Measurements from ENCODE around the gene CERS1. TPM values are rescaled to one million over a fixed set of nuclear protein-coding genes. Genes with fewer than 3 reads are reported as not detected.

The CERS1 gene
- total RNA-seq, 1 experiment from 2014 or later: 0.96 TPM

DNA sequence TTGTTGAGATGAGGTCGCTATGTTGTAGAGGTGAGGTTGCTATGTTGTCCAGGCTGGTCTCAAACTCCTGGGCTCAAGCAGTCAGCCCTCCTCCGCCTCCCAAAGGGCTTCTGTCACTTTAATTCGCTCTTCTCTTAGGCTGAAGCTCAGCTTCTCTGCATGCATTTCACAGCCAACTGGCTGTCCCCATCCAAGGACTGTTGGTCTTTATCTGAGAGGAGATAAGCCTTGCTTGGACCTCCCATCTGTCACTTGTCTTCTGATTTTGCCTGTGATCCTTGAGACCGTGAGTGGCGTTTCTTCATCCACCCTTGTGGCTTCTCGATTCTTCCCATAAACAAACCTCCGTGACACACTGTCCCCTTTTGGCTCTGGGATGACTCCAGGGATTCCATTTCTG lies 24.4 kb downstream of the CERS1 start:
- BruUV-seq (replicated peaks): no TSS peak
- intact Hi-C loops (cut with micrococcal nuclease): no loop called here
- RAD21 ChIA-PET (ENCODE audit: low non-redundant PET in 1 of 2, low total read pairs in 2 of 2, uncharacterized antibody in 2 of 2, unreplicated experiment in 2 of 2): no interaction called here
- Histone ChIP-seq H3K36me3 (ENCODE audit: control insufficient read depth in 1 of 2, insufficient read depth in 2 of 2, low read length in 2 of 2) (peaks cover 13 to 17% of the 10 kb centered on the region in 2 experiments; a peak in 3 of 4 replicates), H4K20me1 (ENCODE audit: insufficient read depth) (no peaks in the 10 kb centered on the region), H3K9ac (ENCODE audit: low read length) (no peak overlapping the region), H3K4me2 (ENCODE audit: low read length) (no peak overlapping the region), H3K27me3 (ENCODE audit: insufficient read depth, low read length) (no peaks in the 10 kb centered on the region), H3K9me3 (ENCODE audit: control insufficient read depth in 1 of 2, insufficient read depth in 1 of 2, low read depth in 1 of 2, low read length in 2 of 2) (peaks cover 0 to under 1% of the 10 kb centered on the region in 2 experiments; a peak in 1 of 4 replicates), H3K79me2 (ENCODE audit: insufficient read depth, low read length) (no peaks in the 10 kb centered on the region; the same call in 1 of the 2 replicates), H3K4me3 (replicated peaks in 1 of 2; ENCODE audit: low read depth in 1 of 2, low read length in 2 of 2) (no peak overlapping the region), H2AFZ (ENCODE audit: low read depth, low read length, poor library complexity, severe bottlenecking) (no peak overlapping the region), H3K9me2 (ENCODE audit: insufficient read depth) (no peaks in the 10 kb centered on the region), H3K4me1 (ENCODE audit: control insufficient read depth in 1 of 2, insufficient read depth in 2 of 2, low read length in 2 of 2) (no peaks in the 10 kb centered on the region), H3K27ac (ENCODE audit: low read depth, low read length) (no peak overlapping the region)
- no peak for TF ChIP-seq FOSL1 (IDR thresholded peaks at IDR 0.05; ENCODE audit: low read depth)
- TF ChIP-seq ZFX (IDR thresholded peaks at IDR 0.05): no peak
- TF ChIP-seq EZH2phosphoT487 (IDR thresholded peaks at IDR 0.05; ENCODE audit: borderline replicate concordance): no peak
- no peak for TF ChIP-seq ZNF274 (IDR thresholded peaks at IDR 0.05; ENCODE audit: low read depth, low read length)
- TF ChIP-seq CEBPB (IDR thresholded peaks at IDR 0.05; ENCODE audit: low read depth): no peak
- TF ChIP-seq, protein P1, sequence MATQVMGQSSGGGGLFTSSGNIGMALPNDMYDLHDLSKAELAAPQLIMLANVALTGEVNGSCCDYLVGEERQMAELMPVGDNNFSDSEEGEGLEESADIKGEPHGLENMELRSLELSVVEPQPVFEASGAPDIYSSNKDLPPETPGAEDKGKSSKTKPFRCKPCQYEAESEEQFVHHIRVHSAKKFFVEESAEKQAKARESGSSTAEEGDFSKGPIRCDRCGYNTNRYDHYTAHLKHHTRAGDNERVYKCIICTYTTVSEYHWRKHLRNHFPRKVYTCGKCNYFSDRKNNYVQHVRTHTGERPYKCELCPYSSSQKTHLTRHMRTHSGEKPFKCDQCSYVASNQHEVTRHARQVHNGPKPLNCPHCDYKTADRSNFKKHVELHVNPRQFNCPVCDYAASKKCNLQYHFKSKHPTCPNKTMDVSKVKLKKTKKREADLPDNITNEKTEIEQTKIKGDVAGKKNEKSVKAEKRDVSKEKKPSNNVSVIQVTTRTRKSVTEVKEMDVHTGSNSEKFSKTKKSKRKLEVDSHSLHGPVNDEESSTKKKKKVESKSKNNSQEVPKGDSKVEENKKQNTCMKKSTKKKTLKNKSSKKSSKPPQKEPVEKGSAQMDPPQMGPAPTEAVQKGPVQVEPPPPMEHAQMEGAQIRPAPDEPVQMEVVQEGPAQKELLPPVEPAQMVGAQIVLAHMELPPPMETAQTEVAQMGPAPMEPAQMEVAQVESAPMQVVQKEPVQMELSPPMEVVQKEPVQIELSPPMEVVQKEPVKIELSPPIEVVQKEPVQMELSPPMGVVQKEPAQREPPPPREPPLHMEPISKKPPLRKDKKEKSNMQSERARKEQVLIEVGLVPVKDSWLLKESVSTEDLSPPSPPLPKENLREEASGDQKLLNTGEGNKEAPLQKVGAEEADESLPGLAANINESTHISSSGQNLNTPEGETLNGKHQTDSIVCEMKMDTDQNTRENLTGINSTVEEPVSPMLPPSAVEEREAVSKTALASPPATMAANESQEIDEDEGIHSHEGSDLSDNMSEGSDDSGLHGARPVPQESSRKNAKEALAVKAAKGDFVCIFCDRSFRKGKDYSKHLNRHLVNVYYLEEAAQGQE (IDR thresholded peaks at IDR 0.05; ENCODE audit: low read depth): no peak
- TF ChIP-seq, protein P2, sequence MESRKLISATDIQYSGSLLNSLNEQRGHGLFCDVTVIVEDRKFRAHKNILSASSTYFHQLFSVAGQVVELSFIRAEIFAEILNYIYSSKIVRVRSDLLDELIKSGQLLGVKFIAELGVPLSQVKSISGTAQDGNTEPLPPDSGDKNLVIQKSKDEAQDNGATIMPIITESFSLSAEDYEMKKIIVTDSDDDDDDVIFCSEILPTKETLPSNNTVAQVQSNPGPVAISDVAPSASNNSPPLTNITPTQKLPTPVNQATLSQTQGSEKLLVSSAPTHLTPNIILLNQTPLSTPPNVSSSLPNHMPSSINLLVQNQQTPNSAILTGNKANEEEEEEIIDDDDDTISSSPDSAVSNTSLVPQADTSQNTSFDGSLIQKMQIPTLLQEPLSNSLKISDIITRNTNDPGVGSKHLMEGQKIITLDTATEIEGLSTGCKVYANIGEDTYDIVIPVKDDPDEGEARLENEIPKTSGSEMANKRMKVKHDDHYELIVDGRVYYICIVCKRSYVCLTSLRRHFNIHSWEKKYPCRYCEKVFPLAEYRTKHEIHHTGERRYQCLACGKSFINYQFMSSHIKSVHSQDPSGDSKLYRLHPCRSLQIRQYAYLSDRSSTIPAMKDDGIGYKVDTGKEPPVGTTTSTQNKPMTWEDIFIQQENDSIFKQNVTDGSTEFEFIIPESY (IDR thresholded peaks at IDR 0.05; ENCODE audit: extremely low read depth, insufficient replicate concordance, low read length): no peak
- TF ChIP-seq POLR2A (IDR thresholded peaks at IDR 0.05; ENCODE audit: borderline replicate concordance, extremely low read depth, insufficient read depth, insufficient read length): no peak
- TF ChIP-seq RAD21 (IDR thresholded peaks at IDR 0.05; ENCODE audit: low read depth): no peak
- TF ChIP-seq EGR1 (IDR thresholded peaks at IDR 0.05; ENCODE audit: low read depth): no peak
- TF ChIP-seq JUND (IDR thresholded peaks at IDR 0.05): no peak
- CTCF ChIA-PET: no interaction called here
- DNase-seq (ENCODE audit: low read depth, low spot score) (no peak), ATAC-seq (no peak)
- POLR2A ChIA-PET: no interaction called here

Measured in HCT116 (cell line).